HEK293 (cell line): Measurements from ENCODE around the gene PPARD.

Source experiments
- CTCF ChIA-PET: fragments of 350-600 bp; formaldehyde crosslinking; extraction: SDS; loops from one replicate; lab custom pipeline; 2021; ENCODE audit warnings: antibody characterized with exemption; lab: Yijun Ruan, JAX
- POLR2A ChIA-PET: fragments of 300-600 bp; formaldehyde crosslinking; extraction: SDS; loops from one replicate; lab custom pipeline; 2020; ENCODE audit warnings: antibody characterized with exemption, inconsistent platforms; lab: Yijun Ruan, JAX
- H3K27ac ChIP-seq: fragments of 200-500 bp; sonication (Bioruptor generic); 2 replicates; pipeline ENCODE4 v1.5.1; 2014; ENCODE audit warnings: low read depth, low read length, control low read depth, inconsistent platforms; ENCODE audit errors: extremely low read depth
- H3K36me3 ChIP-seq, 2 experiments: fragments of 200-500 bp in 1 of 2; sonication (Bioruptor generic) in 1 of 2; 1 replicate in 1 of 2; 2 replicates in 1 of 2; pipeline ENCODE4 v1.5.1; 2014 to 2017; ENCODE audit warnings: inconsistent platforms in 2 of 2, low read length in 2 of 2; ENCODE audit not compliant: control insufficient read depth in 2 of 2, insufficient read depth in 1 of 2
- H3K4me1 ChIP-seq: fragments of 200-500 bp; sonication (Bioruptor generic); 2 replicates; pipeline ENCODE4 v1.5.1; 2014; ENCODE audit warnings: mild to moderate bottlenecking, low read length, inconsistent platforms; ENCODE audit not compliant: control insufficient read depth, insufficient read depth
- H3K4me3 ChIP-seq: 2 replicates; pipeline ENCODE4 v1.5.1; 2011; ENCODE audit warnings: low read depth, mild to moderate bottlenecking, control low read depth, low read length, moderate library complexity
- H3K9me3 ChIP-seq: fragments of 200-500 bp; sonication (Bioruptor generic); 2 replicates; pipeline ENCODE4 v1.5.1; 2014; ENCODE audit warnings: low read depth, low read length, inconsistent platforms; ENCODE audit not compliant: control insufficient read depth, insufficient read depth
- BCL11A ChIP-seq: fragments of 450-650 bp; formaldehyde crosslinking; IDR thresholded peaks from 2 replicates; pipeline ENCODE4 v1.5.1; 2016; ENCODE audit warnings: low read depth, missing biosample characterization, missing genetic modification characterization
- CTCF ChIP-seq: fragments of 450-650 bp; formaldehyde crosslinking; IDR thresholded peaks from 2 replicates; pipeline ENCODE4 v1.5.1; 2016; ENCODE audit warnings: missing biosample characterization, missing genetic modification characterization
- GFI1B ChIP-seq: fragments of 450-650 bp; formaldehyde crosslinking; IDR thresholded peaks from 2 replicates; pipeline ENCODE4 v1.5.1; 2016; ENCODE audit warnings: missing biosample characterization, missing genetic modification characterization
- GLIS1 ChIP-seq: fragments of 450-650 bp; formaldehyde crosslinking; IDR thresholded peaks from 2 replicates; pipeline ENCODE4 v1.5.1; 2016; ENCODE audit warnings: missing biosample characterization, missing genetic modification characterization
- SETDB1 ChIP-seq: IDR thresholded peaks from one replicate; pipeline ENCODE4 v1.6.1; 2017; ENCODE audit warnings: mild to moderate bottlenecking, low read length, moderate library complexity, mixed read lengths; ENCODE audit not compliant: insufficient read length
- SP3 ChIP-seq: fragments of 450-650 bp; formaldehyde crosslinking; IDR thresholded peaks from 2 replicates; pipeline ENCODE4 v1.5.1; 2016; ENCODE audit warnings: missing biosample characterization, missing genetic modification characterization
- ZBTB17 ChIP-seq: fragments of 450-650 bp; formaldehyde crosslinking; IDR thresholded peaks from 2 replicates; pipeline ENCODE4 v1.5.1; 2016; ENCODE audit warnings: missing biosample characterization, missing genetic modification characterization
- ZNF157 ChIP-seq: fragments of 450-650 bp; formaldehyde crosslinking; IDR thresholded peaks from 2 replicates; pipeline ENCODE4 v1.5.1; 2016; ENCODE audit warnings: missing biosample characterization, missing genetic modification characterization
- ZNF18 ChIP-seq: fragments of 450-650 bp; formaldehyde crosslinking; IDR thresholded peaks from 2 replicates; pipeline ENCODE4 v1.5.1; 2016; ENCODE audit warnings: missing biosample characterization, missing genetic modification characterization
- ZNF2 ChIP-seq: fragments of 450-650 bp; formaldehyde crosslinking; IDR thresholded peaks from 2 replicates; pipeline ENCODE4 v1.5.1; 2016; ENCODE audit warnings: missing biosample characterization, missing genetic modification characterization
- ZNF24 ChIP-seq: fragments of 450-650 bp; formaldehyde crosslinking; IDR thresholded peaks from 2 replicates; pipeline ENCODE4 v1.5.1; 2016; ENCODE audit warnings: missing biosample characterization, missing genetic modification characterization
- ZNF433 ChIP-seq: fragments of 450-650 bp; formaldehyde crosslinking; IDR thresholded peaks from 2 replicates; pipeline ENCODE4 v1.5.1; 2016; ENCODE audit warnings: missing biosample characterization, missing genetic modification characterization, low read depth
- ZNF473 ChIP-seq: fragments of 450-650 bp; formaldehyde crosslinking; IDR thresholded peaks from 2 replicates; pipeline ENCODE4 v1.5.1; 2017; ENCODE audit warnings: missing biosample characterization, missing genetic modification characterization
- ZNF501 ChIP-seq: fragments of 450-650 bp; formaldehyde crosslinking; IDR thresholded peaks from 2 replicates; pipeline ENCODE4 v1.5.1; 2016; ENCODE audit warnings: missing biosample characterization, missing genetic modification characterization
- ZNF561 ChIP-seq: fragments of 450-650 bp; IDR thresholded peaks from 2 replicates; pipeline ENCODE4 v1.5.1; 2018; ENCODE audit warnings: missing biosample characterization, missing genetic modification characterization, borderline replicate concordance
- ZNF626 ChIP-seq: fragments of 450-650 bp; sonication (Bioruptor Pico); formaldehyde crosslinking; IDR thresholded peaks from 2 replicates; pipeline ENCODE4 v1.5.1; 2018; ENCODE audit warnings: missing biosample characterization, missing genetic modification characterization, inconsistent platforms
- ZNF654 ChIP-seq: fragments of 450-650 bp; formaldehyde crosslinking; IDR thresholded peaks from 2 replicates; pipeline ENCODE4 v1.5.1; 2016; ENCODE audit warnings: low read depth, missing biosample characterization, missing genetic modification characterization
- ZNF660 ChIP-seq: fragments of 450-650 bp; IDR thresholded peaks from 2 replicates; pipeline ENCODE4 v1.5.1; 2018; ENCODE audit warnings: missing biosample characterization, mild to moderate bottlenecking, missing genetic modification characterization
- TF ChIP-seq, protein P1 (sequence below): fragments of 450-650 bp; formaldehyde crosslinking; conservative IDR thresholded peaks from 2 replicates; pipeline ENCODE4 v1.5.1; 2016; ENCODE audit warnings: low read depth, missing biosample characterization, missing genetic modification characterization
- TF ChIP-seq, protein P2 (sequence below): fragments of 450-650 bp; formaldehyde crosslinking; IDR thresholded peaks from 2 replicates; pipeline ENCODE4 v1.5.1; 2016; ENCODE audit warnings: missing biosample characterization, missing genetic modification characterization
- TF ChIP-seq, protein P3 (sequence below): IDR thresholded peaks from 2 replicates; pipeline ENCODE4 v1.6.1; 2011; ENCODE audit warnings: mild to moderate bottlenecking, low read depth, low read length, borderline replicate concordance

The PPARD gene

DNA sequence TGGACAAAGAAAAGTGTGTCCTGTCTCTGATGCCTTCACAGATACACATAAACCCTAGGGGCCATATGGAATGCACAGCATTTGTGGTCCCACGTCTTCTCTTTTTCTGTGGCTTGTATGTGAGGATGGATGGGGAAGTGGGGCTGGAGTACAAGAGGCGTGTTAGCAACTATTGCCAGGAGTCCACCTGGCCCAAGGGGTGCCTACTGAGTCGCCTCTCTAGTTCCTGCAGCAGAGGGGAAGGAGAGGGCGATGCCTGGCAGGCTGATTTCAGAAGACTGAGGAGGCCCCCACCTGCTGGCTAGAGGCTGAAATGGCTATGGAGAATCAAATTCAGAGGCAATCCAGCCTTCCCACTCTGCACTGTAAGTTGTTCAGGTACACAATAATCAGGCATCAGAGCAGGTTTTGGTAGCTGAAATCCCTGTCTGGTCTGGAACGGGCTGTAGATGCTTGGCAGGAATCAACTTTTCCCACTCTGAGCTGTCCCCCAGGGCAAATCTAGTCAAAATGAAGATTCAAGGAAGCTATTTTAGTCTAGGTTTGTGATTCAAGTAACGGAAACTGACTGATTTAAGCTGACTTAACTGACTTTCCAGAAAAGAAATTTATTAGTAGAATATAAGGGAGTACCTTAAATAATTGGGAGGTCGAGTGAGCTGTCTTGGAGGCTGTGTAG is 14.9 kb upstream of the PPARD start:
- H3K9me3 ChIP-seq = no peaks in the 10 kb centered on the region
- TF ChIP-seq, protein P1, sequence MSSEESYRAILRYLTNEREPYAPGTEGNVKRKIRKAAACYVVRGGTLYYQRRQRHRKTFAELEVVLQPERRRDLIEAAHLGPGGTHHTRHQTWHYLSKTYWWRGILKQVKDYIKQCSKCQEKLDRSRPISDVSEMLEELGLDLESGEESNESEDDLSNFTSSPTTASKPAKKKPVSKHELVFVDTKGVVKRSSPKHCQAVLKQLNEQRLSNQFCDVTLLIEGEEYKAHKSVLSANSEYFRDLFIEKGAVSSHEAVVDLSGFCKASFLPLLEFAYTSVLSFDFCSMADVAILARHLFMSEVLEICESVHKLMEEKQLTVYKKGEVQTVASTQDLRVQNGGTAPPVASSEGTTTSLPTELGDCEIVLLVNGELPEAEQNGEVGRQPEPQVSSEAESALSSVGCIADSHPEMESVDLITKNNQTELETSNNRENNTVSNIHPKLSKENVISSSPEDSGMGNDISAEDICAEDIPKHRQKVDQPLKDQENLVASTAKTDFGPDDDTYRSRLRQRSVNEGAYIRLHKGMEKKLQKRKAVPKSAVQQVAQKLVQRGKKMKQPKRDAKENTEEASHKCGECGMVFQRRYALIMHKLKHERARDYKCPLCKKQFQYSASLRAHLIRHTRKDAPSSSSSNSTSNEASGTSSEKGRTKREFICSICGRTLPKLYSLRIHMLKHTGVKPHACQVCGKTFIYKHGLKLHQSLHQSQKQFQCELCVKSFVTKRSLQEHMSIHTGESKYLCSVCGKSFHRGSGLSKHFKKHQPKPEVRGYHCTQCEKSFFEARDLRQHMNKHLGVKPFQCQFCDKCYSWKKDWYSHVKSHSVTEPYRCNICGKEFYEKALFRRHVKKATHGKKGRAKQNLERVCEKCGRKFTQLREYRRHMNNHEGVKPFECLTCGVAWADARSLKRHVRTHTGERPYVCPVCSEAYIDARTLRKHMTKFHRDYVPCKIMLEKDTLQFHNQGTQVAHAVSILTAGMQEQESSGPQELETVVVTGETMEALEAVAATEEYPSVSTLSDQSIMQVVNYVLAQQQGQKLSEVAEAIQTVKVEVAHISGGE (tag by site-specific recombination) = no peak
- TF ChIP-seq SETDB1 = no peak
- TF ChIP-seq ZNF561 (tag by site-specific recombination) = no peak
- TF ChIP-seq GLIS1 (tag by site-specific recombination) = no peak
- TF ChIP-seq ZNF24 = no peak
- no peak for TF ChIP-seq ZNF501 (tag by site-specific recombination)
- peak; percentile 70 for TF ChIP-seq ZBTB17 (tag by site-specific recombination)
- no peak for TF ChIP-seq ZNF473 (tag by site-specific recombination)
- no peak for TF ChIP-seq ZNF433 (tag by site-specific recombination)
- peak; percentile 63 for TF ChIP-seq ZNF654 (tag by site-specific recombination)
- TF ChIP-seq GFI1B (tag by site-specific recombination) = no peak
- TF ChIP-seq ZNF157 (tag by site-specific recombination) = no peak
- TF ChIP-seq, protein P2, sequence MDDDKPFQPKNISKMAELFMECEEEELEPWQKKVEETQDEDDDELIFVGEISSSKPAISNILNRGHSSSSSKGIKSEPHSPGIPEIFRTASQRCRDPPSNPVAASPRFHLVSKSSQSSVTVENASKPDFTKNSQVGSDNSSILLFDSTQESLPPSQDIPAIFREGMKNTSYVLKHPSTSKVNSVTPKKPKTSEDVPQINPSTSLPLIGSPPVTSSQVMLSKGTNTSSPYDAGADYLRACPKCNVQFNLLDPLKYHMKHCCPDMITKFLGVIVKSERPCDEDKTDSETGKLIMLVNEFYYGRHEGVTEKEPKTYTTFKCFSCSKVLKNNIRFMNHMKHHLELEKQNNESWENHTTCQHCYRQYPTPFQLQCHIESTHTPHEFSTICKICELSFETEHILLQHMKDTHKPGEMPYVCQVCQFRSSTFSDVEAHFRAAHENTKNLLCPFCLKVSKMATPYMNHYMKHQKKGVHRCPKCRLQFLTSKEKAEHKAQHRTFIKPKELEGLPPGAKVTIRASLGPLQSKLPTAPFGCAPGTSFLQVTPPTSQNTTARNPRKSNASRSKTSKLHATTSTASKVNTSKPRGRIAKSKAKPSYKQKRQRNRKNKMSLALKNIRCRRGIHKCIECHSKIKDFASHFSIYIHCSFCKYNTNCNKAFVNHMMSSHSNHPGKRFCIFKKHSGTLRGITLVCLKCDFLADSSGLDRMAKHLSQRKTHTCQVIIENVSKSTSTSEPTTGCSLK (tag by site-specific recombination) = no peak
- TF ChIP-seq, protein P3, sequence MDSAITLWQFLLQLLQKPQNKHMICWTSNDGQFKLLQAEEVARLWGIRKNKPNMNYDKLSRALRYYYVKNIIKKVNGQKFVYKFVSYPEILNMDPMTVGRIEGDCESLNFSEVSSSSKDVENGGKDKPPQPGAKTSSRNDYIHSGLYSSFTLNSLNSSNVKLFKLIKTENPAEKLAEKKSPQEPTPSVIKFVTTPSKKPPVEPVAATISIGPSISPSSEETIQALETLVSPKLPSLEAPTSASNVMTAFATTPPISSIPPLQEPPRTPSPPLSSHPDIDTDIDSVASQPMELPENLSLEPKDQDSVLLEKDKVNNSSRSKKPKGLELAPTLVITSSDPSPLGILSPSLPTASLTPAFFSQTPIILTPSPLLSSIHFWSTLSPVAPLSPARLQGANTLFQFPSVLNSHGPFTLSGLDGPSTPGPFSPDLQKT = no peak
- TF ChIP-seq ZNF626 (tag by site-specific recombination) = no peak
- TF ChIP-seq ZNF660 = no peak
- no peak for TF ChIP-seq BCL11A (tag by site-specific recombination)
- TF ChIP-seq CTCF = peak; percentile 46
- no peak for TF ChIP-seq ZNF2
- TF ChIP-seq ZNF18 (tag by site-specific recombination) = no peak
- no peak for TF ChIP-seq SP3
- H3K4me1 ChIP-seq = no peaks in the 10 kb centered on the region
- CTCF ChIA-PET = interaction anchor here (0.7 to 3.3 kb wide), 22 partner anchors 9 to 425 kb away, joined by 3 to 28 read pairs (median 4); partner anchors contain the start of gene PPARD
- no peak overlapping the region for H3K4me3 ChIP-seq
- POLR2A ChIA-PET = interaction anchor here (0.6 to 1.6 kb wide), 7 partner anchors 9 to 1269 kb away, joined by 3 to 8 read pairs (median 6); partner anchors contain the start of genes RPL10A and ZNF76
- no peaks in the 10 kb centered on the region for H3K36me3 ChIP-seq
- no peak overlapping the region for H3K27ac ChIP-seq
